Choroid plexus epithelial cell (primary cell): ENCODE measurements around the gene MLH1.

Source experiments
- DNase-seq: peaks from one replicate; pipeline ENCODE4 v3.0.0-alpha.2; 2010; ENCODE audit warnings: low read depth
- H3K4me3 ChIP-seq: 2 replicates; pipeline ENCODE4 v1.5.1; 2011; ENCODE audit warnings: low read depth, mild to moderate bottlenecking, control low read depth, low read length, moderate library complexity
- TF ChIP-seq, protein P1 (sequence below): conservative IDR thresholded peaks from 2 replicates; pipeline ENCODE4 v1.5.1; 2011; ENCODE audit warnings: low read depth, mild to moderate bottlenecking, control low read depth, inconsistent platforms, low read length, moderate library complexity

MLH1 gene

DNA sequence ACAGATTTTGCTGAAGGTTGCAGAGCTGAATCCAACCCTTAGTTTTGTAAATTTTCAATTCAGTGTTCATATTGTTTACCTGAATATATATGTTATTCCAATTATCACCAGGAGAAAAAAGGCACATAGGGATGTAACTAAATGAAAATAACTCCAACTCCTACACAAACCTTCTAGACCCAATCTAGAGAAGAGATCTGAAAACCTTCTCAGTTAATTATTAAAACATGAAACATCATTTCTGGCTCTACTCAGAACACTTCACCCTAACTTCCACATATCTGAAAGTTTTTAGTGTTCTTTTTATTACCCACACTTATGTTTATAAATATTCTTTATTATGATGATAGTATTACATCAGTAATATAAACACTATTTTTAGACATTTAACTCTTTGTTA is 104.5 kb downstream of the MLH1 start:
- TF ChIP-seq, protein P1, sequence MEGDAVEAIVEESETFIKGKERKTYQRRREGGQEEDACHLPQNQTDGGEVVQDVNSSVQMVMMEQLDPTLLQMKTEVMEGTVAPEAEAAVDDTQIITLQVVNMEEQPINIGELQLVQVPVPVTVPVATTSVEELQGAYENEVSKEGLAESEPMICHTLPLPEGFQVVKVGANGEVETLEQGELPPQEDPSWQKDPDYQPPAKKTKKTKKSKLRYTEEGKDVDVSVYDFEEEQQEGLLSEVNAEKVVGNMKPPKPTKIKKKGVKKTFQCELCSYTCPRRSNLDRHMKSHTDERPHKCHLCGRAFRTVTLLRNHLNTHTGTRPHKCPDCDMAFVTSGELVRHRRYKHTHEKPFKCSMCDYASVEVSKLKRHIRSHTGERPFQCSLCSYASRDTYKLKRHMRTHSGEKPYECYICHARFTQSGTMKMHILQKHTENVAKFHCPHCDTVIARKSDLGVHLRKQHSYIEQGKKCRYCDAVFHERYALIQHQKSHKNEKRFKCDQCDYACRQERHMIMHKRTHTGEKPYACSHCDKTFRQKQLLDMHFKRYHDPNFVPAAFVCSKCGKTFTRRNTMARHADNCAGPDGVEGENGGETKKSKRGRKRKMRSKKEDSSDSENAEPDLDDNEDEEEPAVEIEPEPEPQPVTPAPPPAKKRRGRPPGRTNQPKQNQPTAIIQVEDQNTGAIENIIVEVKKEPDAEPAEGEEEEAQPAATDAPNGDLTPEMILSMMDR = no peak

DNA sequence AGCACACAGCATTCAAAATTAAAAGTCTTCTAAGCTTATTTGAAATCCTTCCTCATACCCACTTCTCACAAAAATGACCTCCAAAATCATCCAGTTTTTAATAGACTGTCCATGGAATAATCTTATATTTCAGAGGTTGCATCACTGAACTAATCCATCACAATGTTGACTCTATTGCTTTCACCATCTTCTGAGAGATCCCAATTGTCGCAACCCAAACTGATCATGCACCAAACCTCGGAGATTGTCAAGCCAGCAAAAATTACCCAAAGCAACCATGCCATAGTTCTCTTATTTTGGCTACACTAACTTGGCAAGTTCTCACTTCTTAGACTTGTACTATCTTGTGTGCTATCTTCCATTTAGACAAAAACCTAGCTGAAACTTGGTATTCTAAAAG is 105.6 kb downstream of the MLH1 start:
- H3K4me3 ChIP-seq = no peak overlapping the region
- TF ChIP-seq, protein P1 = no peak
- no peak for DNase-seq

More for the DNA sequence above, 104.5 kb downstream of the MLH1 start:
- DNase-seq = no peak
- no peak overlapping the region for H3K4me3 ChIP-seq

DNA sequence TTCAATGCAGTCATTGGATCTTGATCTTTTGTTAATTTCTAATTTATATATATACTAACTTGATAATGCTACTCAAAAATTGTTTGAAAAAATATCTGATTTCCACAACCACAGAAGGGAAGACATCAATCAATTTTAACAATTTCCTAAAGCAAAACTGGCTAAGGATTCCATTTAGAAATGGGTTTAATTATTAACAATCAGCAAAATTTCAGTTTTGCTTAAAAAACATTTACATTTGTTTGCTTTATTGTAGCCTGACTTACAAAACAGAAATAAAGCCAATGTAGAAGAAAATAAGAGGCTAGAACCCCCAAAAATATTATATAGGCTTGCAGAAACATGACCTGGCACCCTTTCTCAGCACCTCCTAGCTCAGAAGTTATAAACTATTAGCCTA is 106.2 kb downstream of the MLH1 start:
- TF ChIP-seq, protein P1 = no peak
- no peak overlapping the region for H3K4me3 ChIP-seq
- DNase-seq = no peak

DNA sequence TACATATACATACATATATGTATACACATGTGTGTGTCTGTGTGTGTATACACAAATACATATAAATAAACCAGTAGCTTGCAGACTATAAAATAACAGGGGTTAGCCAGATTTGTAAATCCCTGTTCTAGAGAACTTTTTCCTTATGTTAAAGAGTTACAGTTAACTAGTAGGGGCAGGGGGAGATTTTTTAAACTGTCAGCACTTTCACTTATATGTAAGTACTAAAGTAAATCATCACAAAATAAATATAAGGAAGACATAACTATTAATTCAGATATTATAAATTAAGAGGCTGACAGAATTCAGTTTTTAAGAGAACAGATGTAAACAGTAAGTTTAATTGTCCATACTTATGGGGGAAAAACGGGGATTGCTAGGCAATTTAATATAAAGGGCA is 107.1 kb downstream of the MLH1 start:
- TF ChIP-seq, protein P1 = no peak
- H3K4me3 ChIP-seq = no peak overlapping the region
- DNase-seq = no peak
